HepG2 (cell line): ENCODE results near the gene MTA1. TPM values are rescaled to one million over a fixed set of nuclear protein-coding genes. Genes with fewer than 3 reads are reported as not detected.
A peak's percentile ranks its signal among the peaks of the same experiment; 100 is the strongest.

Experiments
- ADNP ChIP-seq: sonication (generic); formaldehyde crosslinking; IDR thresholded peaks from 2 replicates; pipeline ENCODE4 v1.4.0; 2020; ENCODE audit warnings: missing genetic modification reagents
- AGO1 ChIP-seq: fragments of 200-400 bp; formaldehyde crosslinking; IDR thresholded peaks from 2 replicates; pipeline ENCODE4 v1.6.1; 2017; ENCODE audit warnings: mild to moderate bottlenecking, low read depth, low read length, moderate library complexity; ENCODE audit not compliant: poor library complexity, severe bottlenecking
- ERF ChIP-seq: IDR thresholded peaks from 2 replicates; pipeline ENCODE4 v1.6.1; 2018; ENCODE audit warnings: missing biosample characterization, missing genetic modification reagents
- HIC2 ChIP-seq: sonication (generic); formaldehyde crosslinking; IDR thresholded peaks from 2 replicates; pipeline ENCODE4 v1.9.0; 2022; ENCODE audit warnings: low read depth, missing genetic modification reagents
- IKZF4 ChIP-seq: sonication (generic); formaldehyde crosslinking; IDR thresholded peaks from 2 replicates; pipeline ENCODE4 v1.5.1; 2020; ENCODE audit warnings: borderline replicate concordance, mild to moderate bottlenecking, low read depth, missing genetic modification reagents; ENCODE audit errors: not compliant biosample characterization
- KLF9 ChIP-seq: IDR thresholded peaks from 2 replicates; pipeline ENCODE4 v1.6.1; 2016; ENCODE audit warnings: low read depth
- MIXL1 ChIP-seq: IDR thresholded peaks from 2 replicates; pipeline ENCODE4 v1.6.1; 2016
- SRSF4 ChIP-seq: fragments of 200-400 bp; formaldehyde crosslinking; IDR thresholded peaks from one replicate; pipeline ENCODE4 v1.6.1; 2018; ENCODE audit warnings: mild to moderate bottlenecking, low read depth, low read length, moderate library complexity; ENCODE audit not compliant: poor library complexity, severe bottlenecking
- UBTF ChIP-seq: sonication (generic); formaldehyde crosslinking; IDR thresholded peaks from 2 replicates; pipeline ENCODE4 v1.4.0; 2020; ENCODE audit warnings: mild to moderate bottlenecking, missing genetic modification reagents
- USF2 ChIP-seq, 2 experiments: sonication (generic) in 1 of 2; formaldehyde crosslinking in 1 of 2; IDR thresholded peaks; 2 replicates each; pipeline versions ENCODE4 v1.5.1 to v1.6.1; 2011 to 2020; ENCODE audit warnings: borderline replicate concordance in 1 of 2, low read depth in 1 of 2, low read length in 1 of 2, mild to moderate bottlenecking in 1 of 2, missing genetic modification reagents in 1 of 2, moderate library complexity in 1 of 2
- ZBTB34 ChIP-seq: sonication (generic); formaldehyde crosslinking; IDR thresholded peaks from 2 replicates; pipeline ENCODE4 v1.8.0; 2022; ENCODE audit warnings: mild to moderate bottlenecking, missing genetic modification reagents
- ZBTB38 ChIP-seq: sonication (generic); formaldehyde crosslinking; IDR thresholded peaks from 2 replicates; pipeline ENCODE4 v1.5.1; 2020; ENCODE audit warnings: mild to moderate bottlenecking, missing genetic modification reagents
- ZC3H13 ChIP-seq: sonication (generic); formaldehyde crosslinking; IDR thresholded peaks from 2 replicates; pipeline ENCODE4 v1.8.1; 2023; ENCODE audit warnings: mild to moderate bottlenecking, missing genetic modification reagents, moderate library complexity
- ZMAT3 ChIP-seq: sonication (generic); formaldehyde crosslinking; conservative IDR thresholded peaks from 2 replicates; pipeline ENCODE4 v1.7.0; 2021; ENCODE audit warnings: missing genetic modification reagents
- ZNF280D ChIP-seq: sonication (generic); formaldehyde crosslinking; IDR thresholded peaks from 2 replicates; pipeline ENCODE4 v1.5.1; 2020; ENCODE audit warnings: mild to moderate bottlenecking, missing genetic modification reagents
- ZNF501 ChIP-seq: sonication (generic); formaldehyde crosslinking; IDR thresholded peaks from 2 replicates; pipeline ENCODE4 v1.5.1; 2020; ENCODE audit warnings: mild to moderate bottlenecking, moderate library complexity, missing genetic modification reagents
- ZNF75D ChIP-seq: sonication (generic); formaldehyde crosslinking; IDR thresholded peaks from 2 replicates; pipeline ENCODE4 v1.8.1; 2023; ENCODE audit warnings: missing genetic modification reagents, mild to moderate bottlenecking, borderline replicate concordance
- polyA plus RNA-seq, 8 experiments: library from polyadenylated mRNA; depleted of rRNA in 3 of 8; stranded (reverse) in 7 of 8; unstranded in 1 of 8; fragments of >200 nt; fragmentation: Illumina TruSeq in 4 of 8; extraction: Trizol in 4 of 8; gene quantifications; 2 replicates each; pipeline versions ENCODE4 v1.2.1 to v1.2.3, GENCODE V29; 2011 to 2016; ENCODE audit warnings: low read depth in 4 of 8, missing spikeins in 1 of 8, mixed read lengths in 1 of 8; ENCODE audit not compliant: insufficient read depth in 1 of 8
- total RNA-seq, 5 experiments: library from RNA; depleted of rRNA; stranded (reverse); fragments of >200 nt; fragmentation: Illumina TruSeq; extraction: Trizol; gene quantifications; 2 replicates each; pipeline ENCODE4 v1.2.3, GENCODE V29; 2016; ENCODE audit warnings: low read depth in 1 of 5

The MTA1 gene
- total and polyA plus RNA-seq, 2 of the 13 experiments (the other 11 are each of a cell fraction or from before 2014, with no cell fraction given) = 35.2 to 85.8 TPM

- no peak for TF ChIP-seq ZBTB34
- no peak for TF ChIP-seq ZMAT3 (CRISPR knock-in tag)
- TF ChIP-seq ERF (CRISPR knock-in tag) = no peak
- TF ChIP-seq KLF9 (CRISPR knock-in tag) = no peak
- no peak for TF ChIP-seq ZC3H13 (CRISPR knock-in tag)
- no peak for TF ChIP-seq ZNF280D (CRISPR knock-in tag)
- no peak for TF ChIP-seq ZNF501 (CRISPR knock-in tag)
- TF ChIP-seq IKZF4 = peak; percentile 9
- no peak for TF ChIP-seq USF2 (IDR thresholded peaks at IDR 0.05; ENCODE audit: low read depth, low read length)
- no peak for TF ChIP-seq USF2 (CRISPR knock-in tag; IDR thresholded peaks at IDR 0.05; ENCODE audit: borderline replicate concordance)
- TF ChIP-seq MIXL1 (CRISPR knock-in tag) = no peak
- TF ChIP-seq AGO1 = peak; percentile 92
- no peak for TF ChIP-seq ADNP (CRISPR knock-in tag)
- TF ChIP-seq HIC2 (CRISPR knock-in tag) = 0 out of 2 replicates have a peak, but pooled peaks have one; percentile 35
- no peak for TF ChIP-seq ZNF75D (CRISPR knock-in tag)
- TF ChIP-seq UBTF (CRISPR knock-in tag) = no peak
- TF ChIP-seq SRSF4 = no peak
- peak; percentile 59; the same call in 1 of the 2 replicates for TF ChIP-seq ZBTB38 (CRISPR knock-in tag)
Measured at GRCh38 chr14:105502446-105503295, 83.0 kb downstream of the MTA1 start (continued).
